ENCODE measurements around the gene LYSMD3.
"Not testable (repeated sequence)": the region's sequence is repeated elsewhere in the genome, so short reads cannot be mapped to it uniquely, and the experiment has no call there.

The LYSMD3 gene

DNA sequence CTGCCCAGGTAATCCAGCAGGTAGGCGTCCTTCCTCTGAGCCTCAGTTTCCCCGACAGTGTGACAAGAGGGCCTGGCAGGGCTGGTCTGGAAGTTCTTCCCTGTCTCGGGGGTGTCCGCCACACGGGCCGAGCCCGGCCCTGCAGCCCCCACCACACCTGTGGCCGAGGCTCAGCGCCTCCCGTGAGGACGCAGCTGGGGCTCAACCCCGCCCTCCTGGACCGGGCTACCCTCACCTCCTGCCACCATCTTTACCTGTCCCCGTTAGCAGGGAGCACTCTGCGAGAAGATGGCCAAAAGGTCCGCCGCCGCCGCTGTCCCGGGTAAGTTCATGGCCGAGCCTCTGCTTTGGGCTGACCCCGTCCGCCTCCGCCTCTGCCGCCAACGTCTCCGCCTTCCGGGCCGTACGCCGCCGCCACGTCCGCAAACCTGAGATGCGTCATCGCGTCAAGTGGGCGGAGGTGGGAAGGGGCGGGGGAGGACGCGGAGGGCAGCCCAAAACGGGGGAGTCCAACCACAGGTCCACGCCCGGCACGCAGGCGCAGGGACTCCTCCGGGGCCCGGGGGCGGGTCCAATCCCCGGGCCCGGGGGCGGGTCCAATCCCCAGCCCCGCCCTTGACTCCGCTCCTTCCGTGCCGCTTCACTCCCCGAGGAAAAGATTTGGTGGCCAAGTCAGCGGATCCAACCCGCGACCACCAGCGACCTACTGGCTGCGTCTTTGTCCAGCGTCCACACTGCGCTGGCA, at the start of gene LYSMD3:
LYSMD3 (minus strand) TSS at position 391 of the 745 bp plus-strand sequence. CDS start 4,295 bp downstream, outside the sequence.
- FAIRE-seq, result no peak

DNA sequence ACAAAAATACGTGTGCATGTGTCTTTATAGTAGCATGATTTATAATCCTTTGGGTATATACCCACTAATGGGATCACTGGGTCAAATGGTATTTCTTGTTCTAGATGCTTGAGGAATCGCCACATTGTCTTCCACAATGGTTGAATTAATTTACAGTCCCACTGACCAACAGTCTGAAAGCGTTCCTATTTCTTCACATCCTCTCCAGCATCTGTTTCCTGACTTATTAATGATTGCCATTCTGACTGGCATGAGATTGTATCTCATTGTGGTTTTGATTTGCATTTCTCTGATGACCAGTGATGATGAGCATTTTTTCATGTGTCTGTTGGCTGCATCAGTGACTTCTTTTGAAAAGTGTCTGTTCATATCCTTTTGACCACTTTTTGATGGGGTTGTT, 47.2 kb upstream of the LYSMD3 start:
- not testable (repeated sequence) for FAIRE-seq

DNA sequence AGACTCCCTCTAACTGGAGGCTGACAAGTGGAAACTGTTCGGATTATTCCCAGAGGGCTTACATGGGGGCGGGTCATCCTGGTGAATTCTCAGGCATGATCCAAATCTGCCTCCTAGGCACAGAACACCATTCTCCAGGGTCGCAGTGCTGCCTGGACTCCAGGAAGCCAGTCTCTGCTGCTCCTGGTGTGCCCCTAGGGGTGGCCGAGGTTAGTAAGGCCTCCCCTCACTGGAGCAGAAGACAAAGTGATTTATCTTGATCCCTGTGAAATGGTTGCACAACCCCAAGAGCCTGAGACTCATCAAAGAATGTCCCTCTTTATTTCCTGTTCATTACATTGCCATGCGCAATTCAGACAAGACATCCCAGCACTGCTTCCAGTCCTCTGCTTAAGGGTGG, 46.3 kb upstream of the LYSMD3 start:
- FAIRE-seq, result no peak

DNA sequence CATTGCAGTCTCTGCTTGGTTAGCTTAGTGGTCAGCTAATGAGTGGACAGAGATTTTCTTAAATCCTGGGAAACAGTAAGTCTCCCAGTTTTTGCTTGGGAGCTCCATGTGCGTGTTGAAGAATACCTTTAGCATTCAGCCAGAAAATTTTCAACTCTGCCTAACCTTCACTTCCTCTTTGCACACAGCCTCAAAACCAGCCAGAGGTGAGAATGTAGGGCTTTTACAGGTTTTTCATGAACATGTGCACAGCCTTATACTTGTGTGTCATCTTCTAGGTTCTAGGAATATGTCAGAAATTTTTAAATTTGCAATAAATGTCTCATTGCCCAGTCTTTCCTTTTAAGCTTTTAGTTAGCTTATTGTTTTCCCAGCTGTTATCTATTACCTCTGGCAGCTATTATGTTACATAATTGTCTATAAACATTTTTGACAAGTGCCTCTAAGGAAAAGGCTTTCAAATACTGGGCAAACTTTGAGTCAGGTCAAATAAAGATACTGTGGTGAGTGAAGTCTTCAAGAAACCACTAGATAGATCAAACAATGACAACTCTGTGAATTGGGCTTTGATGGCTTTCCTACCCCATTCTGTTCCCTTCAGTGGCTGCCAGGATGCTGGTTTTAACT, 41.9 kb upstream of the LYSMD3 start:
- FAIRE-seq, result no peak

DNA sequence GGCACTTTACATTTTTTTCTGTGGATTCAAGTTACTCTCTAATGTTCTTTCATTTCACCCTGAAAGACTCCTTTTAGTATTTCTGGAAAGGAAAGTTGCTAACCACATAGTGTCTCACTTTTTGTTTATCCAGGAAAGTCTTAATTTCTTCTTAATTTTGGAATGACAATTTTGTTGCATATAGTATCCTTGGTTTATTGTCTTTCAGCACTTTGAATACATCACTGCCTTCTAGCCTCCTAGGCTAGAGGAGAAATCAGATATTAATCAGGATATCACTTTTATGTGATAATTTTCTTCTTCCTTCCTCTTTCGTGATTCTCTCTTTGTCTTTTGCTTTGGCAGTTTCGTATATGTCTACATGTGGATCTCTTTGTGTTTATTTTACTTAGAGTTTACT, 40.6 kb upstream of the LYSMD3 start:
- no peak for FAIRE-seq

DNA sequence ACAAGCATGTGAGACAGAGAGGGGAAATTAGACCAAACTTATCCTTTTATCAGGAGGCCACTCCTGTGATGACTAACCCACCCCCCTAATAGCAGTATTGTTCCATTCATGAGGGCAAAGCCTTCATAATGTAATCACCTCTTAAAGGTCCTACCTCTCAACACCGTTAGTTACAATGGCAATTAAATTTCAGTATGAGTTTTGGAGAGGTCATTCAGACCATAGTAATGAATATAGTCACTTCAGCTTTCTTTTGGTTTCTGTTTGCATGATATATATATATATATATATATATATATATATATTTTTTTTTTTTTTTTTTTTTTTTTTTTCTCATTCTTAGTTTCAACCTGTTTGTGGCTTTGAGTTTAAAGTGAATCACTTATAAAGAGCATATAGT, 39.7 kb upstream of the LYSMD3 start:
- no peak for FAIRE-seq

DNA sequence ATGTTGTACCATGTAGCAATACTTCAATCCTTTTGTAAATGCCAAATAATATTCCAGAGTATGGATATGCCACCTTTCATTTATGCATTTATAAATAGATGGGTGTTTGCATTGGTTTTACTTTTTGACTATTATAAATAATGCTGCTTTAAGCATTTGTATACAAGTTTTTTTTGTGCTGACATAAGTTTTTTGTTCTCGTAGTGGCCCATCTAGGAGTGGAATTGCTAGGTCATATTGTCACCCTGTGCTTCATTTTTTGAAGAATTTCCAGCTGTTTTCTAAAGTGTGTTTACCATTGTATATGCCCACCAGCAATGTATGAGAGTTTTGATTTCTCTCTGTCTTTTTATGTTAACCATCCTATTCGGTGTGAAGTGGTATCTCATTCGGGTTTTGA, 36.1 kb upstream of the LYSMD3 start:
- no peak for FAIRE-seq

DNA sequence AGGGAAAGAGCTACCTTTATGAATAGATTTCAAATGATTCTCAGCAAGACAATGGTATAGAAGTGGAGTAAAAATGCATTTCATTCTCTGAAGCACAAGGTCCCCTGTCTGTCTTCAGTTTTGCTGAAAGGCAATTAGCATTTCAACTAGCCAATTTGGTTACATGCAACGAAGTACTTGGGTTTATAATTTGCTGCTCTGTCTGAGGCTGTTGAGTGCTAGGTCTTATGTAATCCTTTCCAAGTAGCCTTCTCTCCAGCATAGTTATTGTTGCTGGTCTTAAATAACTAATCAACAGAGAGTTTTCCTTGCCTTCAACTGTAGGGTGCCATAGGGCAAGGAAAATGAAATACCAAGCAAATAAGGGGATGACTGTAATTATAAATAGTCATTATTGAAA, 33.7 kb upstream of the LYSMD3 start:
- no peak for FAIRE-seq

DNA sequence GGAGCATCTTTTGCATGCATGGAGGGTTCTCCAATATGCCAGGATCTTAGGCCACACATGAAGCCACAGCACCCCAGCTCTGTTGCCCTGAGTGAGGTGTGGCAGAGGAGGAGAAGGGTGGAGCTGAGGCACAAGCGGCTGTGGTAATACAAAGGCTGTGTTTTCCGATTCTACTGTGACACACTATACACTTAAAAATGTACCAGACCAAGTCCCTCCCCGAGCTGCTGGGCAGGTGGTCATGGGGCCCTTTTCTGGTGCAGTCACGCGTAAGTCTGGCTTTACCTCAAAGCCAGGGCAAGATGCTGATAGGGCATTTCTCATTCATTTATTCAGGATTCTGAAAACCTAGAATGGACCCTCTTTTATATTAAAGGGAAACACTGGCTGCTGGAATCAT, 33.0 kb upstream of the LYSMD3 start:
- no peak for FAIRE-seq

DNA sequence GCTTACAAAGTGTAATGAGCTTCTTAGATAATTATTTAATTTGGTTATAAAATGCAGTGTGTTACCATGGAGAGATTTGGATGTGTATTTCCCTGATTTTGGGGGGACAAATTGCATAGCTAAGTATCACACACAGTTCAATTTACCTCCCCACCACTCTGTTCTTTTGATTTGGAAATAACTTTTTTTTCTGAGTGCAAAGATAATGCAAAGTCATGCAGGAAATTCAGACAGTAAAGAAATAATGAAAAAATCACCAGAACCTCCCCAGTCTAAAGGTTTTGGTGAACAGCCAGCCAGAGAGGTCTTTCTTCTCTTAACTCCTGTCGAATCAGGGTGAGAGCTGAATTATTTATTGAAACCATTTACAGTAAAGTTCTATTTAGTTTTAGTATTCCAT, 32.4 kb upstream of the LYSMD3 start:
- FAIRE-seq, result no peak

DNA sequence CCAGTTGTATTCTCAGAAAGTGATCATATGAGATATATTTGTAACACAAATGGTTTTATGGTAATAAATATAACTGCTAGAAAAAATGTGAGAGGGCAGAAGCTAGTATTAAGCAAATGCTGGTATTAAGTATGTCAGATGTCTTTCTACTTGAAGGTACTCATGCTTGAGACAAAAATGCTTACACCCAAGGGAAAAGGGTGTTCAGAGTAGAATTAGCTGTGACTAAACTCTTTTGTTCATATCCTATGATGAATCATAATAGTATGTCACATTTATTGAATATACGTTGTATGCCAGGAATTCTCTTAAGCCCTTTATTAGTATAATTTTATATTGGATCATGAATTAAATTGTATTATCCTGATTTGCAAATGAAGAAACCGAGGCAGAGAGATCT, 31.4 kb upstream of the LYSMD3 start:
- FAIRE-seq, result no peak

DNA sequence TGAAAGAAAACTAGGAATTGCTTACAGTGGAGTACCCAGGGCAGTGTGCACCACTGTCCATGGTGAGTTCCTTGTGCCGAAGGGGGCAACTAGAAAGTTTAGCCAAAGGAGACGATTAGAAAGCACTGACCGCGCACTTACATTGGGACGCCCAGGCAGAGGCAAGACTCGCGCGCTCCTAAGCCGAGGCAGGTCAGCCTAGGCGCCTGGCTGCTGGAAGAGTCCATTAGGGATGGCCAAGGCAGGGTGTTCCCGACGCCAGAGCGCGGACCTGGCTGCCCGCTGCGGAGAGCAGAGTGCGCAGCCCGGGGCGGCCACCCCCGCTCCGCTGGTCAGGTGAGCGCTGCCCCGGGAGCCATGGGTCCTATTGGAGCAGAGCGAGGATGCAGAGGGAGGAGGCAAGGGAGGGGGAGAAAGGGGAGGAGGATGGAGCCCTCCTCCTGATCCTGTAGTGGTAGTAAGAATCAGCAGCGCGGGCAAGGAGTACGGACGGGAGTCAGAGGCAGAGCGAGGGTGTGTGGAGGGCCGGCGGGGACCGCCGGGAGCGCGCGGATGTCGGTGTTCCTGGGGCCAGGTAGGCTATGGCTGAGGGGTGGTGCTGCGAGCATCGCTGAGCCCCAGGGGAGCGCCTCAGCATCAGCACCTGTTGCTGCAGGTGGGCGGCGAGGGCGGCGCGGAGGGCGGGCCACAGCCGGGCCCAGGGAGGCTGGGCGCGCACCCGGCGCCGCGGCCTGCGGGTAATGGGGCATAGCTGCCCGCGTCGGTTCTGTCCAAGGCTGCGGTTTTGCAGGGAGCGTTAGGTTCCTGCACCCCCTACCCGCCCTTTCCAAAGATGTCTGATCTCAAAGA, 29.2 kb upstream of the LYSMD3 start, which contains the start of gene ADGRV1:
ADGRV1 (plus strand) TSS at position 454 of the 849 bp plus-strand sequence; CDS start at position 553, 99 bp downstream.
- FAIRE-seq, result no peak

DNA sequence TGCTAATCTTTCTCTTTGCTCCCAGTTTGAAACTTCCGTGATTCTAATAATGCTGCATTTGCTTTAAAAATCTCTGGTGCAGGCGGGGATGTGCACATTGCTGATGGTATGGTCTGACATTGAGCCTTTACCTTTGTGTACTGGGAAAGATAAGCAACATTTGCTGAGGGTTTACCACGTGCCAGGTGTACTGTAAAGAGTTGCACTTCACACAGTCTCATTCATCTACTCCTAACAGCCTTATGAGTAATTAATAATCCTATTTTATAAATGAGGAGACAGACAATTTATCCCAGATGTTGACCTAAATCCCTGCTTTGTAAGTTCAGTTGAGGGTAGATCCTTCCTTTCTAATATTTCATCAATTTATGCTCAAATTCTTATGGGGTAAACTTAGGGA, 28.5 kb upstream of the LYSMD3 start:
- FAIRE-seq, result no peak

DNA sequence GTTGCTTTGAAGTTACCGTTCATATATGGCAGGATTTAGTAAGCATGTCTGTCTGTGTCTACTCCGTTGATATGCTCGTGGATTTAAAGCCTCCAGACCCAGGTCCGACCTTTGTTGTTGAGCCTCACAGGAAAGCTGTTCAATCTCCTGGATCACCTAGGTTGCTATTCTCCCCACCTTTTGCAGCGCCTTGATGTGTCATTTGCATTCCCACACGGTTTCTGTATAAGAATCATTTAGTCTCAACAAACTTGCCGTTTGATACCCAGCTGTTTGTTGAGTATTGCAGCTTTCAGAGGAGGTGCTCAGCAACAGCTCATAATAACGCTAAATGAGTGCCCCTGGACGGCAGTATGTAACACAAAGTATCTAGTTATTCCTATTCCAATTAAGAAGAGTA, 28.0 kb upstream of the LYSMD3 start:
- no peak for FAIRE-seq

DNA sequence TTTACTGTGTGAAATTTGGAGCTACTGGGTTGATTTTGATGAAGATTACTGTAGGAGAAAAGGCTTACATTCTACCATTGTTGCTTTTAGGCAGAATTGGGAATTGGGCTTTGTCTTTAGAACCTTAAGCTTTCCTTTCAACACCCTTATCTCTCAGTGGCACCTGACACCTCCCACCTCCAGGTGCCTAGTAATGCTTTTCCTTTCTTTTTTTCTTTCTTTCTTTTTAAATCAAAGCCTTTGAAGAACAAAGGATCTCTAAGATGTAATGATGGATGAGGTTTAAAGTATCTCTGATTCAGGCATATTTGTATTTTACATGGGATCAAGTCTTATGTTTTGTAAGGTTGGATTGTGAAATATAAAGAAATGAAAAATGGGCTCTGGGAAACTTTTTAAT, 26.3 kb upstream of the LYSMD3 start:
- FAIRE-seq, result no peak

DNA sequence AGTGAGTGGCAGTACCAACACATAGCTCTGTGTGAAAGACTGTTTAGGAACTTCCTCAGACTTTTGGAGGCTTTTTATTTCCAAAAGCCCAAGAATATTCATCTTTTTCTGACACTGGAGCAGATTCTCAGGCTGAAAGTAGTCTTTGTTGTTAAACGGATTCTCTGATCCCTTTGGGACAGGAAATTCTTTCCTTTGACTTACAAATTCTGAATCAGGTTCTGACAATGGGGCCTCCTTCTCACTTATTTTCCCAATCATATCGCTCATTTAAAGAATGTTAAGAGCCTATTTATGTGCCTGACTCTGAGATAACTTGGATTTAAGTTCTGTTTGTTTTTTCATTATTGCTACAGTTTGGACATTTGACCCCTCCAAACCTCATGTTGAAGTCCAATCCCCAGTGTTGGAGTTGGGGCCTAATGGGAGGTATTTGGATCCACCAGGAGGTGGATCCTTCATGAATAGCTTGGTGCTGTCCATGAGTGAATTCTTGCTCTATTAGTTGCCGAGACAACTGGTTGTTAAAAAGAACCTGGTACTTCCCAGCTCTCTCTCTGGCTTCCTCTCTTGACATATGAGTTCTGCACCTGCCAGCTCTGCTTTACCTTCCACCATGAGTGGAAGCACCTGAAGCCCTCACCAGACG, 25.1 kb upstream of the LYSMD3 start:
- FAIRE-seq, result no peak

DNA sequence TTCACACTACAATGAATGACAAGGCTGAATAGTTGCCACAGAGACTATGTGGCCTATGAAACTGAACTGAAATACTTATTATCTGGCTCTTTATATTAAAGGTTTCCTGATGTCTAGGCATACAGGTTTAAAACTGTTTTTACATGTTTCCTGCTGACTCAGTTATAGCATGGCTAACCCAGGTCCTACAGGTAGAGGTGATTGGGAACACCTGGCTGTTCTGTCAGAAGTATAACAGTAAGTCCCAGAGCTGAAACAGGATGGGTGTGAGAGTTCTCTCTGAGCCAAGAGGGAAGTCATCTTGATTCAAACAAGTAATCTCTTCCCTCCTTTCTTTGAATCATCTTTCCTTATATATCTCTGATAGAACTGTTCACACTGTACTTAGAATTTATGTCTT, 24.3 kb upstream of the LYSMD3 start:
- FAIRE-seq, result no peak

DNA sequence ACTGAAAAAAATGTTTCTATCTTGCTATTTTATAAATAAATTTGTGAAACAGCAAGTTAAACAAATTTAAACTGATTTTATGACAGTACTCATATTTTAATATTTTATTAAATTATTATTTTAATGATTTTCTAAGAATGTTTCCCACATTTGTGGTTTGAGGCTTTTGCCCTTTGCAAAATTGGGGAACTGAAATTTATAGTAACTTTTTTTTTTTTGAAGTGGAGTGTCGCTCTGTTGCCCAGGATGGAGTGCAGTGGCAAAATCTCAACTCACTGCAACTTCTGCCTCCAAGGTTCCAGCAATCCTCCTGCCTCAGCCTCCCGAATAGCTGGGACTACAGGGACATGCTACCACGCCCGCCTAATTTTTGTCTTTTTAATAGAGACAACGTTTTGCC, 22.0 kb upstream of the LYSMD3 start:
- FAIRE-seq, result no peak

DNA sequence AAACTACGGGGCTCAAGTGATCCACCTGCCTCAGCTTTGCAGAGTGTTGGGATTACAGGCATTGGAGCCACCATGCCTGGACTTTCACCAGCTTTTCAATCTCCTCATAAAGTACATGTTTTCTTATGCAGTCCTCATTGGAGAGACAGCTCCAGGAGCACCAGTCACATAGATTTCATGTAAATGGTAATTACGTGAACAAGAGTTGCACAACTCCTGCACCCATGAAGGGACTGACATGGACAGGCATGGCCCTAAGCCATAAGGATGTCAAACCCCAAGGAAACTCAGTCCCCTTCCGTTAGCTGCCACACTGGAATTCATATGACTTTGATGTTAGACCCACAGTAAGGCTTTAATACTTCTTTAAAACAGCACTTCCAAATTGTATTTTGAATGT, 21.6 kb upstream of the LYSMD3 start:
- no peak for FAIRE-seq

DNA sequence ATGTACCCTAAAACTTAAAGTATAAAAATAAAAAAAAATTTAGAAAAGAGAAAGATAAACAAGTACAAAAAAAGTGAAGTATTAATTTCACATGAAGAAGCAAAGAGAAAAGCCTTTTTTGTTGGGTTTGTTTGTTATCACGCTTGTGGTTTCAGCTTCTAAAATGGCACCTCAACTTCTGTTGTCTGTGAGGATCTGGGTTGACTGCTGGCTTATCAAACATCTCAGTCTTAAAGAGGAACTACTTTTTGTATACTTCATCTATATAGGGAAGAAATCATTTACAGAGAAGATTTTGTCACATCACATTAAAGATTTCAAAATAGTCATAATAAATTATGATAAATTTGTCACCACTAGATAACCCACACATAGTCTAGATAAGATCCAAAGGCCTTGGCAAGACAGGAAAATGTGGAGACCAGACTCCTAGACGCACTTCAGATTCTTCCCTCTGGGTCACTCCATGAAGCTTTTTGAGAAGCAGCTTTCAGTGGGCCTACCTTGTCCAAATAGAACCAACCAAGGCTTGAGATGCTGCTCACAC, 20.4 kb upstream of the LYSMD3 start:
- FAIRE-seq, result no peak

DNA sequence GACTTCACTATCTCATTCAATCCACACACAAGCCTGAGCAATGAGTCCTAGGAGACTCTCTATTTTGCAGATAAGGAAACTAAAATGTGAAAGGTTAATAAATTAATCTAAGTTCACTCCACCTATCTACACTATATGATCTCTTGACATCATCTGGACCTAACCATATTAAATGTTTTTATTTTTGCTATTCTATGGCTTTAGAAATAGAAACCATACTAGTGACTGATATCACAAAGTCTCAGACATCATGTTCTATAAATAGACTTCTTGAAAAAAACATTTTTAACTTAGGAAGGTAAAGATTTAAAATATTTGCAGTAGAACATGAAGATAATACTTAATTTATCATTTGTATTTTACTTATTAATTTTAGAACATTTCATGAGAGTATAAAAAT, 19.8 kb upstream of the LYSMD3 start:
- no peak for FAIRE-seq

DNA sequence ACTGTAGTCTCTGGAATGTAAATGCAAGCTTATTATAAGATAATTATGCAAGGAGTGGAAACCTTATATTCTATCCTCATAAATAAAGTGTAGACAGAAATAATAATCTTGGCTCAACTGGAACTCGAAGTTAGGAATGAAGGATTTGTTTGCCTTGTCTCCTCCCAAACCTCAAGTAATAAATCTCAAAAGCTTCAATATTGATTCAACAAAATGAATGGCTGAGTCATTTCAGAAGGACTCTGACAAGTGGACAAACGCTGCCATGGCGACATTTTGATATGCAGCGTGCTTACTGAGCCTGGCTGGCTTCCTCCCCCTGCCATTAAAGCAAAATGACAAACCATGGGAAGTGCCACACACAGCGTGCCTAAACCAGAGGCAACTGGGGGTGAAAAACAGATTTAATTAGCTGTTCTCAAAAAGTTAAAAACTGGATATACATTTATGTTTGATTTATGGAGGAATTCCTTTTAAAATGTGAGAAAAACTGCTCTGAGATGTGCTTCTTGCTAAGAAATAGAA, 18.7 kb upstream of the LYSMD3 start:
- no peak for FAIRE-seq
